ACC112 (cell line): ENCODE data around the gene PLEKHA5.
A peak's percentile ranks its signal among the peaks of the same experiment; 100 is the strongest.
"Not testable (repeated sequence)": the region's sequence is repeated elsewhere in the genome, so short reads cannot be mapped to it uniquely, and the experiment has no call there.

Experiments used
- H2AFZ ChIP-seq: fragments of 200-600 bp; sonication (generic); one replicate; pipeline ENCODE4 v1.6.0; 2017; ENCODE audit warnings: antibody characterized with exemption, low read length; ENCODE audit not compliant: unreplicated experiment
- H3K27ac ChIP-seq: fragments of 200-600 bp; sonication (generic); 2 replicates; pipeline ENCODE4 v1.5.1; 2014; ENCODE audit warnings: low read depth, mild to moderate bottlenecking, antibody characterized with exemption, low read length, moderate library complexity
- H3K27me3 ChIP-seq: fragments of 200-600 bp; sonication (generic); 2 replicates; pipeline ENCODE4 v1.6.1; 2014; ENCODE audit warnings: mild to moderate bottlenecking, antibody characterized with exemption, low read length, moderate library complexity, mixed read lengths; ENCODE audit not compliant: insufficient read depth
- H3K36me3 ChIP-seq: fragments of 200-600 bp; sonication (generic); 2 replicates; pipeline ENCODE4 v1.6.1; 2016; ENCODE audit warnings: mild to moderate bottlenecking, antibody characterized with exemption, low read length, moderate library complexity, mixed read lengths; ENCODE audit not compliant: insufficient read depth
- H3K4me1 ChIP-seq: fragments of 200-600 bp; sonication (generic); one replicate; pipeline ENCODE4 v1.6.1; 2016; ENCODE audit warnings: low read length, mixed read lengths; ENCODE audit not compliant: insufficient read depth, unreplicated experiment, control insufficient read depth
- H3K4me3 ChIP-seq: fragments of 200-600 bp; sonication (generic); 2 replicates; pipeline ENCODE4 v1.5.1; 2014; ENCODE audit warnings: mild to moderate bottlenecking, low read depth, low read length
- H3K79me2 ChIP-seq: fragments of 200-600 bp; sonication (generic); one replicate; pipeline ENCODE4 v1.6.0; 2016; ENCODE audit warnings: low read length; ENCODE audit not compliant: control insufficient read depth, unreplicated experiment, insufficient read depth

PLEKHA5 gene

GRCh38 chr12:19227190-19227879, 97.8 kb downstream of the PLEKHA5 start:
- Histone ChIP-seq H2AFZ (no peak overlapping the region), H3K79me2 (no peaks in the 10 kb centered on the region), H3K4me1 (peaks cover 14% of the 10 kb centered on the region), H3K36me3 (no peaks in the 10 kb centered on the region; the same call in 1 of the 2 replicates), H3K27ac (no peak overlapping the region), H3K27me3 (no peaks in the 10 kb centered on the region), H3K4me3 (no peak overlapping the region)

GRCh38 chr12:19227880-19228210, 98.3 kb downstream of the PLEKHA5 start:
- Histone ChIP-seq H3K27ac (no peak overlapping the region), H3K36me3 (no peaks in the 10 kb centered on the region; the same call in 1 of the 2 replicates), H3K27me3 (no peaks in the 10 kb centered on the region), H3K4me1 (peaks cover 9% of the 10 kb centered on the region), H3K4me3 (no peak overlapping the region), H3K79me2 (no peaks in the 10 kb centered on the region), H2AFZ (no peak overlapping the region)

DNA sequence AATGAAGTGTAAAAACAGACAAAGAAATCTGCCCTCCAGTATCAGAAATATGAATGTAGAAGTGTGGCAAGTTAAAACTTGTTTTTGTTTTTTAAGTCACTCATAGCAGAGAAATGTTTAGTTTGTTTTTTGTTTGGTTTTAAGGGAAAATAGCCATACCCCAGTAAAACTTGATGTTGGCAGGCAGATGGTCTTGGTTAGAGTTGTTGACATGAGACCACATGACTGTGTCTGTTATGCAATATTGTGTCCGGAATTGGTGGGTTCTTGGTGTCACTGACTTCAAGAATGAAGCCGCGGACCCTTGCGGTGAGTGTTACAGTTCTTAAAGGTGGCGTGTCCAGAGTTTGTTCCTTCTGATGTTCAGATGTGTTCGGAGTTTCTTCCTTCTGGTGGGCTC, 99.5 kb downstream of the PLEKHA5 start:
- not testable (repeated sequence) for H3K27ac ChIP-seq, H3K36me3 ChIP-seq, H3K27me3 ChIP-seq, H2AFZ ChIP-seq, H3K79me2 ChIP-seq, H3K4me1 ChIP-seq, H3K4me3 ChIP-seq

DNA sequence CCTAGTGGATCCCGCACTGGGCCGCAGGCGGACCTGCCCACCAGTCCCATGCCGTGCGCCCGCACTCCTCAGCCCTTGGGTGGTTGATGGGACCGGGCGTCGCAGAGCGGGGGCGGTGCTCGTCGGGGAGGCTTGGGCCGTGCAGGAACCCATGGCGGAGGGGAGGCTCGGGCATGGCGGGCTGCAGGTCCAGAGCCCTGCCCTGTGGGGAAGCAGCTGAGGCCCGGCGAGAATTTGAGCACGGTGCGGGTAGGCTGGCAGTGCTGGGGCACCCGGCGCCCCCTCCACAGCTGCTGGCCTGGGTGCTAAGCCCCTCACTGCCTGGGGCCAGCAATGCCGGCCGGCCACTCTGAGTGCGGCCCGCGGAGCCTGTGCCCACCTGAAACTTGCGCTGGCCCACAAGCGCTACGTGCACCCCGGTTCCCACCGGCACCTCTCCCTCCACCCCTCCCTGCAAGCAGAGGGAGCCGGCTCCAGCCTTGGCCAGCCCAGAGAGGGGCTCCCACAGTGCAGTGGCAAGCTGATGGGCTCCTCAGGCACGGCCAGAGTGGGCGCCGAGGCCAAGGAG, 100.8 kb downstream of the PLEKHA5 start:
- no peak overlapping the region for H3K27ac ChIP-seq
- H2AFZ ChIP-seq: no peak overlapping the region
- no peaks in the 10 kb centered on the region; the same call in 1 of the 2 replicates for H3K36me3 ChIP-seq
- peaks cover 3% of the 10 kb centered on the region for H3K79me2 ChIP-seq
- no peaks in the 10 kb centered on the region for H3K27me3 ChIP-seq
- peaks cover 16% of the 10 kb centered on the region for H3K4me1 ChIP-seq
- H3K4me3 ChIP-seq: no peak overlapping the region

DNA sequence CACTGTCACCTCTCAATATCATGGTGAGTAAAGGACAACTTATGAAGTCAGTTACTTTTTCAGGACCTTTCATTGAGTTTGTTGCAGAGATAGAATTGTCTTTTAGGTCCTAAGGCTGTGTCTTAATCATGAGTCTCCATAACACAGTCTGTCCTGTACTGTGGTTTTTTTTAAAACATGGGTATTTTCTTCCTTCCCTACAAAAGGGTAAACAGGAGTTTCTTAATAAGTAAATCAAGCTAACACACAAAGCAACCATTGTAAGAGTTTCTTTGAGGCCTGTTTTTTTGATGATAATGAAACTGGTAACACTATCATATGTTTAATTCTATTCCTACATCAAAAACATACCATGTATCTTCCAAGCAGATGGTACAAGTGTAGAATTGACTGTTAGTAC, 101.4 kb downstream of the PLEKHA5 start:
- H2AFZ ChIP-seq: no peak overlapping the region
- H3K4me1 ChIP-seq: peaks cover 21% of the 10 kb centered on the region
- peaks cover 3% of the 10 kb centered on the region for H3K79me2 ChIP-seq
- no peak overlapping the region for H3K27ac ChIP-seq
- H3K4me3 ChIP-seq: no peak overlapping the region
- H3K36me3 ChIP-seq: no peaks in the 10 kb centered on the region; the same call in 1 of the 2 replicates
- no peaks in the 10 kb centered on the region for H3K27me3 ChIP-seq

- Histone ChIP-seq H3K36me3 (no peaks in the 10 kb centered on the region), H3K79me2 (peaks cover 7% of the 10 kb centered on the region), H3K27ac (no peak overlapping the region), H3K27me3 (no peaks in the 10 kb centered on the region), H3K4me3 (no peak overlapping the region), H3K4me1 (peaks cover 30% of the 10 kb centered on the region), H2AFZ (no peak overlapping the region)
Measured at GRCh38 chr12:19234171-19234704, 104.7 kb downstream of the PLEKHA5 start.

DNA sequence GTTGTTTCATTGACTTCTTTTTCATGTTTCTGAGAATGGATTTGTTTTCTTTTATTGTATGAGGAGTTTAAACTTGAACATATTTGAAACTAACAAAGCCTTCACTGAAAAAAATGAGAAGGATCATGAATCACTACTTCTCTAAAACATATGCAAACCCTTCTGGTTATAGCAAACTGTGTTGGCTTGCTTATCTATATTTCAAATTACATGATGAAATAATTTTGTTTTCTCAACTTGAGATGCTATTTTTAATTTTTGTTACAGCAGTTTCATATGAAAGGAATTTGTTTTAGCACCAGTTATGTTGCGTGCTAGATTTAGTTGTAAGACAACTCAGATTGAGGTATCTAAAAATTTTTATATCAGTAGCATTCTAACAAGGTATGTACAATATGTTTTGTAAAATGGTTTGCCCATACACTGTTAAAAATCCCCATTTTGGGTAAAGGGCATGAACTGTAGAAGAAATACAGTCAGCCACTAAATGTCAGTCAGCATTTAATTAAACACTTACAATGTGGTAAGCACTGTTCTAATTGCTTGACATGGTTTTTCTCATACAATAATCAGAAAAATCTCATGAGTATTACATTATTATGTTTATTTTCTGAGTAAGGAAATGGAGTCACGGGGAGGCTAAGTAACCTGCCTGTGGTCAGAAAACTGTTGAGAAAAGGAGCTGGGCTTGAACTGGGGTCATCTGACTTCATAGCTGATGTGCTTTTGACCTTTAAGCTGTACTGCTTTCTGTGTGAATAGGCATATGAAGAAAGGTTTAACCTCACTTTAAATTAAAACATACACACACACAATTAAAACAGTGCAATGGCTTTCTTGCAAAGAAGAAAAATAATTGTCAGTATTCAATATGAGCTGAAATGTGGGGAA, 105.7 kb downstream of the PLEKHA5 start:
- no peaks in the 10 kb centered on the region for H3K27me3 ChIP-seq
- H3K4me1 ChIP-seq: peaks cover 35% of the 10 kb centered on the region
- peak overlapping the region; percentile 45 for H3K27ac ChIP-seq
- peak overlapping the region; percentile 22 for H2AFZ ChIP-seq
- peak overlapping the region; percentile 2; the same call in 1 of the 2 replicates for H3K4me3 ChIP-seq
- peaks cover 7% of the 10 kb centered on the region for H3K79me2 ChIP-seq
- no peaks in the 10 kb centered on the region for H3K36me3 ChIP-seq

DNA sequence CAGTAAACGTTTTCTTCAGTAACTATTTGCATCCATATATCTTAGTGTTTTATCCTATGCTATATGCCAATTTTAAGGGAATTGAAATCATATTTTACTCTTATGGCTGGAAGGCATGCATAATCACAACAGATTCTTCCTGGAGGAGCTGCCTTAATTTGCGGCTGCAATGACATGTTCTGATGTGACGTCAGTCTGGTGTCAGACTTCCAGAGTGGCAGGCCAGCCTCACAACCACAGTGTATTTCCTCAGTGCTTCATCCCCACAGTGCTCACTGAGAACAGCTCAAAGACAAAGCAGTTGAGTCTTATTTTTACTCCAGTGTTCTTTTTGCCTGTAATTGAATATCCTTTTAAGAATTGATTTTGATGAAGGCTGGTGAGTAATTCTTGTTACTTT, 107.1 kb downstream of the PLEKHA5 start:
- H3K79me2 ChIP-seq: peaks cover 7% of the 10 kb centered on the region
- H3K27me3 ChIP-seq: no peaks in the 10 kb centered on the region
- no peak overlapping the region for H2AFZ ChIP-seq
- H3K27ac ChIP-seq: no peak overlapping the region
- H3K4me1 ChIP-seq: peaks cover 36% of the 10 kb centered on the region
- H3K4me3 ChIP-seq: no peak overlapping the region
- H3K36me3 ChIP-seq: no peaks in the 10 kb centered on the region

DNA sequence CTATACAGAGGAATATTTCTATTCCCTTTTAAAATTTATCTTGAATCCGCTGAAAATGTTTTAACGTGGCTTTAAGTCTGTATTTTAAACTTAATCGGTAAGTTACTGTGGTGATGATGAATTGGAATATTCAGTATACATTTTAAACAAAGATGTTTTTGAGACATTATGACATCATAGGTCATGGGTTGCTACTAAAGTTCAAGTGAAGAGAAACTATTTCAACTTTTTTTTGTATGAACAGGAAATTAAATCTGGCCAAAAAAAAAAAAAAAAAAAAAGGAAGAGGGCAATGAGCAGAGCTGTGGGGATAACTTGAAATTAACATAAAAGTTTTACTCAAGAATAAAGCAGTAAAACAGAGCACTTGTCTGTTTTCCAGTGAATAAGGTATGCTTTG, 109.0 kb downstream of the PLEKHA5 start:
- Histone ChIP-seq H2AFZ (no peak overlapping the region), H3K4me3 (no peak overlapping the region), H3K36me3 (no peaks in the 10 kb centered on the region), H3K27me3 (no peaks in the 10 kb centered on the region), H3K4me1 (peaks cover 44% of the 10 kb centered on the region), H3K79me2 (peaks cover 7% of the 10 kb centered on the region), H3K27ac (no peak overlapping the region)

DNA sequence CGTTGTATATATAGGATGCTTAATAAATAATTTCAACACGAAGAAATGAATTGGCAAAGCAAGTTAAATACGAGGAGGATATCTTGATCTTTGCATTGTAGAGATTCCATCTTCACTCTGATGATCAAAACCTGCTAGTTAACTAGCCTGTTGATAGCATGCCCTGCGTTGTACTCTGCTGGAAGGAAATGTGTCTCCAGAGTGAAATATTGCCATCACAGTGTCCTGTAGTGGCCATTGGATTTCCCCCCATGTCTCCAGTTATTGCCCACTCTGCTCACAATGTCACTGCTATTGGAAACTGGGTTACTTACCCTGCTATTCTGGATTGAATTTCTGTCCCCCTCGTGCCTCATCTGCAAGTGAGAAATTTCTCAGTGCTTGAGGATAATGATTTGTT, 109.6 kb downstream of the PLEKHA5 start:
- no peak overlapping the region for H3K4me3 ChIP-seq
- peaks cover 41% of the 10 kb centered on the region for H3K4me1 ChIP-seq
- peak overlapping the region; percentile 73 for H3K27ac ChIP-seq
- no peaks in the 10 kb centered on the region for H3K27me3 ChIP-seq
- no peaks in the 10 kb centered on the region for H3K36me3 ChIP-seq
- H3K79me2 ChIP-seq: peaks cover 7% of the 10 kb centered on the region
- H2AFZ ChIP-seq: no peak overlapping the region
